ENCODE measurements around the gene NAGLU. TPM values are rescaled to one million over a fixed set of nuclear protein-coding genes. Genes with fewer than 3 reads are reported as not detected.
A peak's percentile ranks its signal among the peaks of the same experiment; 100 is the strongest.

Gene NAGLU
- total and polyA plus RNA-seq, 2 of the 13 experiments (the other 11 are each of a cell fraction or from before 2014, with no cell fraction given): 28.2 to 40.1 TPM

DNA sequence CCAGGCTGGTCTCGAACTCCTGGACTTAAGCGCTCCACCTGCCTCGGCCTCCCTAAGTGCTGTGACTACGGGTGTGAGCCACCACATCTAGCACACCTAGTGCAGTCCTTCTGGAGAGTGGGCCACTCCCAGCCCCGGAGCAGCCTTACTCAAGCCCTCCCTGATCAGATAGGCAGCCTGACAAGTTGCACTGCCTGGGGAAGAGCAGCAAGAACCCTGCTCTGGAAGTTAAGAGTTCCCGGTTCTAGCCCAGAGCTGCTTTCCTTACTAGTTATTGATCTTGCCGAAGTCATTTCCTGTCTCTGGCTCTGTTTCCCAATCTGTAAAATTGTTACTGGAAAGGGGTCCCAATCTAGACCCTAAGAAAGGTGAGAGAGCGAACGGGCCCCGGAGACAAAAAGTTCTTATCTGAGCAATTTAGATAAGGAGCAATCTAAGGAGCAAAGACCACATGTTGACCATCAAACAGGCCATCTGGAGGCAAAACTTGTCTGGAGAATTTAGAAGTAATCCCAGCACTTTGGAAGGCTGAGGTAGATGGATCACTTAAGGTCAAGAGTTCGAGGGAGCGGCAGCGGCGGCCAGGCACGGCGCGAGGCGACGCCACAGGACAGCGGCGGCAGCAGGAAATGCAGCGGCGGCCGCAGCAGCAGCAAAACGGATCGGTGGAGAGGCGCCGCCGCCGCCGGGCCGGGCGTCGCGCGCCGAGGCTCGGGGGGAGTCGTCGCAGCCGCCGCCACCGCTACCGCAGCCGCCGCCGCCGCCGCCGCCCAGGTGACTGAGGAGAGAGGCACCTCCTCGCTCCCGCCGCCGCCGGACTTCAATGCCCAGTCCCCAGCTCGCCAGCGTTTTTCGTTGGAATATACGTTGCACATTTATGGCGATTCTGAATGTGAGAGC, 4.3 kb upstream of the NAGLU start (continued):
- TF ChIP-seq ZNF512B (CRISPR knock-in tag; IDR thresholded peaks at IDR 0.05; ENCODE audit: borderline replicate concordance) (no peak), ISX (CRISPR knock-in tag; conservative IDR thresholded peaks at IDR 0.05) (no peak), PLRG1 (conservative IDR thresholded peaks at IDR 0.05) (no peak), FOXM1 (CRISPR knock-in tag; IDR thresholded peaks at IDR 0.05) (peak; percentile 12; the same call in 1 of the 2 replicates), ZNF451 (CRISPR knock-in tag; IDR thresholded peaks at IDR 0.05) (peak; percentile 38; the same call in 1 of the 2 replicates), ATF3 (CRISPR knock-in tag; IDR thresholded peaks at IDR 0.05) (no peak), TARDBP (CRISPR knock-in tag; IDR thresholded peaks at IDR 0.05) (no peak), HOXD1 (CRISPR knock-in tag; IDR thresholded peaks at IDR 0.05) (peak; percentile 89), ZNF430 (CRISPR knock-in tag; IDR thresholded peaks at IDR 0.05) (0 out of 2 replicates have a peak, but pooled peaks have one; percentile 45), ZFP36L2 (CRISPR knock-in tag; IDR thresholded peaks at IDR 0.05) (no peak), NONO (IDR thresholded peaks at IDR 0.05) (no peak), NONO (CRISPR knock-in tag; conservative IDR thresholded peaks at IDR 0.05) (0 out of 2 replicates have a peak, but pooled peaks have one; percentile 35), CC2D1A (CRISPR knock-in tag; IDR thresholded peaks at IDR 0.05) (no peak), MED13 (CRISPR knock-in tag; IDR thresholded peaks at IDR 0.05) (peak; percentile 30; the same call in 1 of the 2 replicates), RNF219 (CRISPR knock-in tag; IDR thresholded peaks at IDR 0.05) (no peak)
- TF ChIP-seq, protein P1, sequence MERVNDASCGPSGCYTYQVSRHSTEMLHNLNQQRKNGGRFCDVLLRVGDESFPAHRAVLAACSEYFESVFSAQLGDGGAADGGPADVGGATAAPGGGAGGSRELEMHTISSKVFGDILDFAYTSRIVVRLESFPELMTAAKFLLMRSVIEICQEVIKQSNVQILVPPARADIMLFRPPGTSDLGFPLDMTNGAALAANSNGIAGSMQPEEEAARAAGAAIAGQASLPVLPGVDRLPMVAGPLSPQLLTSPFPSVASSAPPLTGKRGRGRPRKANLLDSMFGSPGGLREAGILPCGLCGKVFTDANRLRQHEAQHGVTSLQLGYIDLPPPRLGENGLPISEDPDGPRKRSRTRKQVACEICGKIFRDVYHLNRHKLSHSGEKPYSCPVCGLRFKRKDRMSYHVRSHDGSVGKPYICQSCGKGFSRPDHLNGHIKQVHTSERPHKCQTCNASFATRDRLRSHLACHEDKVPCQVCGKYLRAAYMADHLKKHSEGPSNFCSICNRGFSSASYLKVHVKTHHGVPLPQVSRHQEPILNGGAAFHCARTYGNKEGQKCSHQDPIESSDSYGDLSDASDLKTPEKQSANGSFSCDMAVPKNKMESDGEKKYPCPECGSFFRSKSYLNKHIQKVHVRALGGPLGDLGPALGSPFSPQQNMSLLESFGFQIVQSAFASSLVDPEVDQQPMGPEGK (CRISPR knock-in tag; IDR thresholded peaks at IDR 0.05): no peak
- TF ChIP-seq, protein P2, sequence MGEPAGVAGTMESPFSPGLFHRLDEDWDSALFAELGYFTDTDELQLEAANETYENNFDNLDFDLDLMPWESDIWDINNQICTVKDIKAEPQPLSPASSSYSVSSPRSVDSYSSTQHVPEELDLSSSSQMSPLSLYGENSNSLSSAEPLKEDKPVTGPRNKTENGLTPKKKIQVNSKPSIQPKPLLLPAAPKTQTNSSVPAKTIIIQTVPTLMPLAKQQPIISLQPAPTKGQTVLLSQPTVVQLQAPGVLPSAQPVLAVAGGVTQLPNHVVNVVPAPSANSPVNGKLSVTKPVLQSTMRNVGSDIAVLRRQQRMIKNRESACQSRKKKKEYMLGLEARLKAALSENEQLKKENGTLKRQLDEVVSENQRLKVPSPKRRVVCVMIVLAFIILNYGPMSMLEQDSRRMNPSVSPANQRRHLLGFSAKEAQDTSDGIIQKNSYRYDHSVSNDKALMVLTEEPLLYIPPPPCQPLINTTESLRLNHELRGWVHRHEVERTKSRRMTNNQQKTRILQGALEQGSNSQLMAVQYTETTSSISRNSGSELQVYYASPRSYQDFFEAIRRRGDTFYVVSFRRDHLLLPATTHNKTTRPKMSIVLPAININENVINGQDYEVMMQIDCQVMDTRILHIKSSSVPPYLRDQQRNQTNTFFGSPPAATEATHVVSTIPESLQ (CRISPR knock-in tag; conservative IDR thresholded peaks at IDR 0.05): no peak

Data from HepG2 (cell line).